Embryonic facial prominence (tissue), 1 donor: ENCODE measurements around the gene RUFY3.
A peak's percentile ranks its signal among the peaks of the same experiment; 100 is the strongest.
"Not testable (repeated sequence)": the region's sequence is repeated elsewhere in the genome, so short reads cannot be mapped to it uniquely, and the experiment has no call there.

ENCODE experiments used
- DNase-seq: peaks from one replicate; pipeline ENCODE4 v3.0.0-alpha.2; 2016; ENCODE audit errors: extremely low spot score

RUFY3 gene

DNA sequence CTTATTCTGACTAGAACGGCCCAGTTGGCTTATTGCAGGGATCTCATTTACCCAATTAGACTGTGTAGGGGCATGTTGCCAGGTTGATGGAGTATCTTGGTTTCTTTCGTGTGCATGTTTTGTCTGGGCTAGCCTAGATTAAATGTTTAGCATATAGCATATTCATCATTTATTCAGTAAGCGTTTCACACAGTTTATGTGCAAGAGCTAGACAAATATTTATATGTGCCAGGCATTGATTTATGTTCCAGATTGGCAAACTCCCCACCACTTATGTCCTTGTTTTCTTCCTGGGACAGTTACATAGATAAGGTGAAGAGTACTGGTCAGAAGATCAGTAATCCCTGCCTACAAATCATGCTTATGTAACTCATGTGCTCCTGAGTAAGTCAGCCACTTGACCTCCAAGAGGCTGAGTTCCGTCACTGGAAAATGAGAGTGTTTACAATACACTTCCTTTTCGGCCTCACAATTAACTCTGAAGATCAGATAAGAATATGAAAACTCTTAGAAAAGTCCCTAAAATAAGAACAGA lies 57.2 kb downstream of the RUFY3 start:
- no peak for DNase-seq

DNA sequence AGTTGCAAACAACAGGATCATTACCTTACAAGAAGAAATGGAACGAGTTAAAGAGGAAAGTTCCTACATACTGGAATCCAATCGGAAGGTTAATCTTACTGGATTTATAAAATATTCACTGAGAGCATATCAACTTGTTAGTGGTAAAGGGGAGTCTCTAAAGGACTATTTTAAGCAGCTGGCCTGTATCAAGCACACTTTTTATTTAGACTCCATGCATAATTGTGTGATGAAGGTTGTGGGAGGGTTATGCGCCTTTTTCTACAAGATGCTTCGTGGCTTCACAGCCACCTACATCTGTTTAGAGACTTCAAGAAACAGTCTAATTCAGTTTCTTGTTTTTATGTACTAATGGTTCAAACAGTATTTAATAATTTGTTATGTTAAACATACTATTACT lies 61.3 kb downstream of the RUFY3 start:
- DNase-seq, result no peak

DNA sequence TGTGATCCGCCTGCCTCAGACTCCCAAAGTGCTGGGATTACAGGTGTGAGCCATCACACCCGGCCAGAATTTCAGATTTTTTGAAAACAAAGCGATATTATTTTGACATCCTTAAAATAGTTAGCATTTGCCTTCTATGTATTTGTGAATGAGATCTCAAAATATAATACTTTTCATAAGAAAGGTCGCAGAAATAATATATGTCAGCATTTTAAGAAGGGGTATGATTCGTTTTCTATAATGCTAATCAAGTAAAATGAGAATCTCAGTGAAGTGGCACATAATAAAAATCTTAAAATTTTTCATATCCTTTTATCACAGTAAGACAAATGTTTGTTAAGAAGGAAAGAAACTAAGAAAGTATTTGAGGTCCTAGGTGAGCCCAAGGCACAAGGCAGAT lies 65.7 kb downstream of the RUFY3 start:
- DNase-seq, result no peak

DNA sequence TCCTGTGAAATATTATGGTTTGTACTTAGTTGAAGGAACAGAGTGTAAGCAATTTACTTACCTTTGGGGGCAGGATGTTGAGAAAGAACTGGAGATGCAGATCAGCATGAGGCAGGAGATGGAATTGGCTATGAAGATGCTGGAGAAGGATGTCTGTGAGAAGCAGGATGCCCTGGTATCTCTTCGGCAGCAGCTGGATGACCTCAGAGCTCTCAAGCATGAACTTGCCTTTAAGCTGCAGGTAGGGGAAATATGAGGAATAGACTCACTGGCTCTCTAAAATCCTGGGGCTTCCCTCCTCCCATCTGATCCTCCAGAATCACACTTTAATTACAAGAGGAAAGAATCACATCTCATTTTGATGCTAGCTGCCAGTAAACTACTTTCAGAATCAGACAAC lies 67.0 kb downstream of the RUFY3 start:
- no peak for DNase-seq

DNA sequence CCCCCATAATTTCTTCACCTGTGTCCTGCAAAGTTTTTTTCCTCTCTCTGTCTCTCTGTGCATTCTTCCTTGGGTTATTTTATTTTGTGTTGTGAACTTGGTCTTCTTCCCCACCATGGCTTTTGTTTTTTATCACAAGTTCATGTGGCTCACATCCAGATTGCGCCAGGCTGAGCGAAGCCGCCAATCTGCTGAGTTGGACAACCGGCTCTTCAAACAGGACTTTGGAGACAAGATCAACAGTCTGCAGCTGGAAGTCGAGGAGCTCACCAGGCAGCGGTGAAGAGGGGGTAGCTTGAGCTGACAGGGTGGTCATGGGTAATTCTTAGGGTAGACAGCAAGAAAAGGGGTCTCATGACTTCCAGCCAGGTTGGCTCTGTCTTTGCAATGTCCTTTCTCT lies 71.9 kb downstream of the RUFY3 start:
- no peak for DNase-seq

DNA sequence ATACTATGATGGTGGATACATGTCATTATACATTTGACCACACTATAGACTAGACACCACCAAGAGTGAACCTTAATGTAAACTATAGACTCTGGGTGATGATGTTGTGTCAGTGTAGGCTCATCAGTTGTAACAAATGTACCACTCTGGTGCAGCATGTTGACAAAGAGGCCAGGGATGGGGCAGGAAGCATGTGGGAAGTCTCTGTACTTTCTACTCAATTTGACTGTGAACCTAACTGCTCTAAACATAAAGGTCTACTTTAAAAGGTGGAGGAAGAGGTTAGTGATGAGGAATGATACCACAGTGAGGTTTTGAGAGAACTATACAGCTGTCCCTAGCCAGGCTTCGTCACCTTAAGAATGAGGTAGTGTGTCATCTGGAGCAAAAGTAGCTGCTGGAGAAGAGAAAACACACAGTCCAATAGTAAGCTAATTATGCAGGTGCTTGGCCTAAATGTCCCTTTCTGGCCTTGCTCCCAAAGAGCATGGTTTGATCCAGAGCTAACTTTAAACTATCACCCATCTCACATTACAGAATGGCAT lies 79.6 kb downstream of the RUFY3 start:
- DNase-seq, result no peak

DNA sequence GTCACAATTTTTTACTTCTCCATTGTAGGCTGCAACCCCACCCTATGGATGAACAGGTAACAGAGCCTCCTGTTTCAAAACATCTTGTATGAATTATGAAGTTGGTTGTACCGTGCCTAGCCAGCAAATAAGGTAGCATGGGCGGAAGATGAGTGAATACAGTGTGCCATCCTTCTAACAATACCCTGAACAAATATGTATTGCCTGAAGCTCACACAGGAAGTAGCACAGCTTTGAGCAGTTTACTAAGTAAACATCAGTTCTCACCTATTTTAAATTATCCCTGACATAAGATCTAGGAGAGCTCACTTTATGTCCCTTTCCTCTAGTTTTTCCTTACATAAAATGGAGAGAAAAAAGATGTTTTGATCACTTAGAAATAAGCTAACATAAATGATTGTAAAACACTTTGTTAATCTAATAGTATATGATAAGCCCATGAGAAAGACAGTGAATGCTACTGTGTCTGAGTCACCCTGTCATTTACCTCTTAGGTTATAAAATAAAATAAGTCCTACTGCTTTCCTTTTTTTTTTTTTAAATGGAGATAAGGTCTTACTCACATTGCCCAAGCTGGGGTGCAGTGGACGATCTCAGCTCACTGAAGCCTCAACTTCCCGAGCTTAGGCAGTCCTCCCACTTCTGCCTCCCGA lies 81.3 kb downstream of the RUFY3 start:
- no peak for DNase-seq

- no peak for DNase-seq
These were observed 86.4 kb downstream of the RUFY3 start for GRCh38 chr4:70808151-70808550.

DNA sequence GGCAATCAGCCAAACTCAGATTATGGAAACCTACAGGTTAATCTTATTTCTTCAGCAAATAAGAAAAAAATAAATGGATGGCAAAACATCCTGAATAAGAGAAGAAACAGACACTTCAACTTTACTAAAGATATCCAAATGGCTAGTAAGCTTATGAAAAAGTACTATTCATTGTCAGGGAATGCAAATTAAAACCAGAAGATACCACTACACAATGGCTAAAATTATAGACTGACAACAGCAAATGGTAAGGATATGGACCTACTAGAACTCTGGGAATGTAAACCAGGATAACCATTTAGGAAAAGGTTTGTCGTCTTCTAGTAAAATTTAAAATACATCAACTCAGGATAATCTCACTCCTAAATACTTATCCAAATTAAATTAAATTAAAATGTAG lies 93.6 kb downstream of the RUFY3 start:
- DNase-seq, result no peak

GRCh38 chr4:70816894-70817293 lies 95.1 kb downstream of the RUFY3 start:
- no peak for DNase-seq

DNA sequence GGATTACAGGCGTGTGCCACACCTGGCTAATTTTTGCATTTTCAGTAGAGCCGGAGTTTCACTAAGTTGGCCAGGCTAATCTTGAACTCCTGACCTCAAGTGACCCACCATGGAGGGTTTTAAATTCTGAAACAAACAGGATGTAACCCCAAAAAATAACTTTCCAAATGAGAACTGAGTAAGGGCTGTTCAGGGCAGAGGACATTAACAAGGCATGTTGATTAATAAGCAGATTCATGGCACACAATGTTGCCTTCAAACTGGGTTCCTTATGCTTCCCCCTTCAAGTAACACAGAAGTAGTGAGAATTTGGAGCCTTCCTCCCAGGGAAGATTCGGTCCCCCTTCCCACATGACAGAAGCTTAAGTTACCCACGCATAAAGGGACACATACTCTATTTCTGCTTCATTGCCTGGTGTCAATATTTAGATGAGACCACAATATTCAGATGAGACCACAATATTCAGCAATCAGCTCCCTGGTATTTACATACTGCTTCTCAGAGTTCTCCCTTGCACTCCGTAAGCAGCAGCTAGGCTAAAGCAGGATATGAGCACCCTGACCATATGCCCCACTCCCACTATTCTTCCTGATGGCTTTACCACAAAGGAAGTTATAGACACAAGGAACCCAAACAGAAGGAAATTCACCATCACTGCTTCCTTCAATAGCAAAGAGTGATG lies 96.5 kb downstream of the RUFY3 start:
- no peak for DNase-seq

DNA sequence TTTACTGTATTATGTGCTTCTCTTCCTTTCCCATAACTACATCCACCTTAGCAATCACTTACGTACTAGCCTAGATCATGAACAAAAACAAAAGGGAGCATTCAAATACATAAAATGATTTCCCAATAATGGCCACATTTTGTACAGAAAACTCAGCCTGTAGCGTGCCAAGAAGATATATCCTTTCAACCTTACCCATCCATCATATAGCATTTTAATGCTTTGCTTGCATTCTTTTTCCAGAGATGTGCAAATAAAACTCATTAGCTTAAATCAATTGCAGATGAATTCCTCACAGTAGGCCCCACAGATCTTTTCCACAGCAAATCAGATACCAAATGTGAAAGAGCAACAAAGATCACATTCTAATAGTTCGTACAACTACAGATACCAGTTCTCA lies 97.2 kb downstream of the RUFY3 start:
- no peak for DNase-seq

- no peak for DNase-seq
These were observed 107.3 kb downstream of the RUFY3 start for GRCh38 chr4:70829015-70829414.

DNA sequence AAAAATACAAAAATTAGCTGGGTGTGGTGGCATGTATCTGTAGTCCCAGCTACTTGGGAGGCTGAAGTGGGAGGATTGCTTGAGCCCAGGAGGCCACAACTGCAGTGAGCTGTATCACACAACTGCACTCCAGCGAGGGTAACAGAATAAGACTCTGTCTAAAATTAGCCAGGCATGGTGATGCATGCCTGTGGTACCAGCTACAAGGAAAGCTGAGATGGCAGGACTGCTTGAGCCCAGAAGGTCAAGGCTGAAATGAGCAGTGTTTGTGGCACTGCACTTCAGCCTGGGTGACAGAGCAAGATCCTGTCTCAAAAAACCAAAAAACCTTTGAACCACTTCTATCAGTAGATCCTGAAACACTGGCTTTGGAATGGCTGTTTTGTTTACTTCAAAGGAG lies 107.7 kb downstream of the RUFY3 start:
- no peak for DNase-seq

GRCh38 chr4:70830054-70830453 lies 108.3 kb downstream of the RUFY3 start:
- no peak for DNase-seq

GRCh38 chr4:70831293-70831692 lies 109.5 kb downstream of the RUFY3 start:
- no peak for DNase-seq

DNA sequence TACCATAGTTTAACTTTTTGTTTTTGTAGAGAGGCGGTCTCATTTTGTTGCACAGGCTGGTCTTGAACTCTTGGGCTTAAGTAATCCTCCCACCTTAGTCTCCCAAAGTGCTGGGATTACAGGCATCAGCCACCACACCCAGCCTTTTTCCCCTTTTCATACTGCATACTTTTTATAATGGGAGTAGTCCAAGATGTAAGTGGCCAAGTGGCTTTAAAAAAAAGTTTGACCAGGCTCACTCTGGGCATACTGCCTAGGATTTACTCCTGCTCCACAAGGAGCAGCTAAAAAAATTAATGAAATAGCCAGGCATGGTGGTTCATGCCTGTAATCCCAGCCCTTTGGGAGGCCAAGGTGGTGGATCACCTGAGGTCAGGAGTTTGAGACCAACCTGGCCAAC lies 111.9 kb downstream of the RUFY3 start:
- no peak for DNase-seq

DNA sequence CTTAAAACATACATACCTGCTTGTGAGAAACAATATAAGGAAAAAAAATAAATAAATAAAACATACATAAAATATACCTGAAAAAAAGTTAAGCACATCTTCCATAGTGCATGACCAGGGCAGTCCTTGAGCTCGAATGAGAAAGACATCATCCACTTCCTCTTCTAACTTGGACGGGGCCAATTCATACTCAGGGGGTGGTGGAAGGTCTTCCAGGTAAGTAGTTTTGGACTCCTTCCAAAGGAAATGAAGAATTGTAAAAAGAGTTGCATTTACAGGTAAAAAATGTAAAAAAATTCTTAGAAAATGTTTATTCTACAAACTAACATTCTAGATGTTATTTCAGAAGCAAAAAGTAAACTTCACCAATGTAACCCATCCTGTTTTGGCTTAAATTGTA lies 114.3 kb downstream of the RUFY3 start:
- no peak for DNase-seq

DNA sequence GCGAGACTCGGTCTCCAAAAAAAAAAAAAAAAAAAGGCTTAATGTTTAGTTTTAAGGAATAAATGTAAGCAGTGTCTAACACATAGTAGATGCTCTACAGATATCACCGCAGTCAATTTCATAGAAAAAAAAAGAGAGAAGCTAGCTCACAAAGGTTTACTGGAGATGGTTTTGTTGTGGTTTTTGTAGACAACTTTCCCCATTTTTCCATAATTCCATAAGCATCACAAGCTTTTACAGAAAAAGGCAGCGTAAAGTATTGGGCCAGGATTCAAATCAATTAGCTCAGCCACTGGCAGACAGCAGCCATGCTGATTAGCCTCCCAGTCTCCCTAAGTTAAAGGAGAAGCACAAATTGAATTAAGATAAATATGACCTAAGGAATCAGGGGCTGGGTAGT lies 116.4 kb downstream of the RUFY3 start:
- no peak for DNase-seq

- DNase-seq, result peak; percentile 16
These were observed 117.2 kb downstream of the RUFY3 start for GRCh38 chr4:70838666-70839588.

DNA sequence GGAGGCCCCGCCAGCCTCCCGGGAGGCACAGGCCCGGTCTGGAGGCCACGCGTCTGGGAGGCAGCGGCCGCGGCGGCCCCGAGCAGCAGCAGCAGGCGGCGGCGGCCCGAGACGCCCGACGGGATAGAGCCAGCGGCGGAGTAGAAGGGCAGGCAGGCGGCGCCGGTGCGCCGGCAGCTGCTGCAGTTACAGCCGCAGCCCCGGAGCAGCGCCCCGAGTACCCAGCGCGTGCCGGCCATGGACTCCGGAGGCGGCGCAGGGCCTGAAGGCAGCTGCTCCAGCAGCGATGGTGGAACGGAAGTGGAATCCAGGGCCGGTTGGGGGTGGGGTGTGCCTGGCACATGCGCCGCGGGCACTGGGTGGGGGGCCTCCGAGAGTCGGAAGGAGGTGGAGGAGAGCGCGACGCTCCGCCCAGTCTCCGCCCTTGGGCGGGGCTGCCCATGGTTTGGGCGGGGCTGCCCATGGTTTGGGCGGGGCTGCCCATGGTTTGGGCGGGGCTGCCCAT lies 117.9 kb downstream of the RUFY3 start, which contains the start of gene GRSF1:
GRSF1 (minus strand) TSS at position 302 of the 505 bp plus-strand sequence; CDS start at position 239, 63 bp downstream.
- peak; percentile 84 for DNase-seq

- not testable (repeated sequence) for DNase-seq
These were observed 118.4 kb downstream of the RUFY3 start for GRCh38 chr4:70840137-70840536.
